ENCODE data around the gene ZMIZ2.

ZMIZ2 gene

DNA sequence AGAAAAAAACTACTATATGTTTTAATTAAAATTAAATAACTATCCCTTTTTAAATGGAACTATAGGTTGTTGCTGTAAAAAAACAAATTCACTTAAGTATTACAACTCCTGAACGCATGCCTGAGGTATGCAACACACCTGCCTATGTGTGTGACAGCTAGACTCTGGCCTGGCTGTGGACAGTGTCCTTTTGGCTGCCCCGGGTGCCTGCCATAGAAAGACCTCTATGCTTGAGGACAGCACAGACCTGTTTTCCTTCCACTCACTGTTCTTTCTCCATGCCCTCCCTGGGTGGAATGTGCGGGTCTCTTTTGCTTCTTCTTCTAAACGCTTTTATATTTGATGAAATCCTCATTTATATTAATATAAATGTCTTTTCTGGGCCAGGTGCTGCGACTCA is 41.3 kb downstream of the ZMIZ2 start:
- 90 to 93% methylated on average over 3 to 4 of the region's 5 CpGs for WGBS, 2 experiments
- H3K27ac ChIP-seq (ENCODE audit: insufficient read depth, low read depth, low read length, poor library complexity, severe bottlenecking) = no peak overlapping the region
- H3K27me3 ChIP-seq (ENCODE audit: control insufficient read depth, insufficient read depth, low read length, poor library complexity, severe bottlenecking) = no peaks in the 10 kb centered on the region

DNA sequence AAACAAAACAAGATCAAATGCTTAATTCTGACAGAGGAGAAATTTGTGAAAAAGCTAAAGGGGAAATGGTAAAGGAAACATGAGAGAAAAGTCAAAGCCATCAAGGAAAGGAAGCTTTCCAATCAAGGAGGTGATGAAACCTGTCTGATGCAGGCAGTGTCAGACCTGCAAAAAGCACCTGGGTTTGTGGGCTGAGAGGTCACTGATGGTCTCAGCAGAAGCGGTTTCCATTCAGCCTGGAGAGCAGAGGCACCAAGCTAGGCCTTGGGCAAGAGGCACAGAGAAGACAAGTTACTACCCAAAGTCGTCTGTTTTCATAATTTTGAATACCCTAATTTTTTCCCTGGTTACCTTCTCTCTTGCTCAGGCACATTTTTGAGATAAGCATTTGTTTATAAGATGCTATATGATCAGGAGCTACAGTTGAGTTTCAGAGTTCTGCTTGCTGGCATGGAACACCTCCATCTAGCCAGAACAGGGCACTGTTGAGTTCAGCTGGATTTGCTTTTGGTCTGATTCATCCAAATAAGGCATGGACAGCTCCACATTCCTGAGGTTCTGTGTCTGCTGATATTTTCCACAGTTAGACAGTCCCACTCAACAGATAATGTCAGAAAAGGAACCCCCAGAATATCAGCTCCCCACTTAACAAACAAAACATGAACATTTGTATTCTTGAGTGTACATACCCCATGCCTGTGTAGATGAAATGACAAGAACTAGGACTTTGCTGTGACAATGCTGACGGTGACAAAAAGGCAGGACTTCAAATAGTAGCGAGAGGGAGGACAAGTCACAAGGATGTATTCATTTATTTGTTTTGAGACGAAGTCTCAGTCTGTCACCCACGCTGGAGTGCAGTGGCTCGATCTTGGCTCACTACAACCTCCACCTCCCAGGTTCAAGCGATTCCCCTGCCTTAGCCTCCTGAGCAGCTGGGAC is 42.9 kb downstream of the ZMIZ2 start:
- 91 to 95% methylated on average over 8 of the region's 8 CpGs for WGBS, 2 experiments
- Histone ChIP-seq H3K4me1 (ENCODE audit: control insufficient read depth, insufficient read depth, low read length) (no peaks in the 10 kb centered on the region), H3K36me3 (ENCODE audit: control insufficient read depth, insufficient read depth, low read length) (no peaks in the 10 kb centered on the region), H3K4me3 (ENCODE audit: insufficient read depth, low read depth, low read length) (no peak overlapping the region), H3K27ac (ENCODE audit: insufficient read depth, low read depth, low read length, poor library complexity, severe bottlenecking) (no peak overlapping the region), H3K9me3 (ENCODE audit: control insufficient read depth, low read length) (no peaks in the 10 kb centered on the region), H3K27me3 (ENCODE audit: control insufficient read depth, insufficient read depth, low read length, poor library complexity, severe bottlenecking) (no peaks in the 10 kb centered on the region)

More for the DNA sequence above, 41.3 kb downstream of the ZMIZ2 start:
- no peaks in the 10 kb centered on the region for H3K36me3 ChIP-seq (ENCODE audit: control insufficient read depth, insufficient read depth, low read length)
- H3K4me3 ChIP-seq (ENCODE audit: insufficient read depth, low read depth, low read length) = no peak overlapping the region
- H3K4me1 ChIP-seq (ENCODE audit: control insufficient read depth, insufficient read depth, low read length) = no peaks in the 10 kb centered on the region
- no peaks in the 10 kb centered on the region for H3K9me3 ChIP-seq (ENCODE audit: control insufficient read depth, low read length)

DNA sequence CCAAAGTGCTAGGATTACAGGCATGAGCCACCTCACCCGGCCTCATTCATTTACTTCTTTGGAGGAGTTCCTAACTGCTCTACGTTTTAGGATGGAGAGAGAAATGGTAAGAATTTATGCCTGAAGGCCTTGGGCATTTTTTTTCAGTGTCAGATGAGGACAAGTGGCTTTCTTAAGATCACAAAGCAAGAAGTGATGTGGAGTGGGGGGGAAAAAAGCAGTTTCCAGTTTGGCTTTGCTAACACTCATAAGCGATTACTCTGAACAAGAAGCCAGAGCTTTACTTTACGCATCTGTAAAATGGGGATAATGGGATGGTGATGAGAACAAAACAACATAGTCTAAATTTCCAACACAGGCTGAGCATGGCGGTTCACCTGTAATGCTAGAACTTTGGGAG is 45.3 kb downstream of the ZMIZ2 start:
- H3K4me3 ChIP-seq (ENCODE audit: insufficient read depth, low read depth, low read length) = no peak overlapping the region
- no peaks in the 10 kb centered on the region for H3K9me3 ChIP-seq (ENCODE audit: control insufficient read depth, low read length)
- H3K36me3 ChIP-seq (ENCODE audit: control insufficient read depth, insufficient read depth, low read length) = no peaks in the 10 kb centered on the region
- H3K27ac ChIP-seq (ENCODE audit: insufficient read depth, low read depth, low read length, poor library complexity, severe bottlenecking) = no peak overlapping the region
- peaks cover 4% of the 10 kb centered on the region for H3K4me1 ChIP-seq (ENCODE audit: control insufficient read depth, insufficient read depth, low read length)
- WGBS, 2 experiments = 84 to 89% methylated on average over 5 of the region's 5 CpGs
- H3K27me3 ChIP-seq (ENCODE audit: control insufficient read depth, insufficient read depth, low read length, poor library complexity, severe bottlenecking) = no peaks in the 10 kb centered on the region

- Histone ChIP-seq H3K9me3 (ENCODE audit: control insufficient read depth, low read length) (no peaks in the 10 kb centered on the region), H3K27ac (ENCODE audit: insufficient read depth, low read depth, low read length, poor library complexity, severe bottlenecking) (no peak overlapping the region), H3K36me3 (ENCODE audit: control insufficient read depth, insufficient read depth, low read length) (peaks cover under 1% of the 10 kb centered on the region), H3K4me1 (ENCODE audit: control insufficient read depth, insufficient read depth, low read length) (peaks cover 4% of the 10 kb centered on the region), H3K4me3 (ENCODE audit: insufficient read depth, low read depth, low read length) (no peak overlapping the region), H3K27me3 (ENCODE audit: control insufficient read depth, insufficient read depth, low read length, poor library complexity, severe bottlenecking) (no peaks in the 10 kb centered on the region)
- 91 to 92% methylated on average over 3 of the region's 3 CpGs for WGBS, 2 experiments
These were observed 45.7 kb downstream of the ZMIZ2 start for GRCh38 chr7:44794331-44794730.

DNA sequence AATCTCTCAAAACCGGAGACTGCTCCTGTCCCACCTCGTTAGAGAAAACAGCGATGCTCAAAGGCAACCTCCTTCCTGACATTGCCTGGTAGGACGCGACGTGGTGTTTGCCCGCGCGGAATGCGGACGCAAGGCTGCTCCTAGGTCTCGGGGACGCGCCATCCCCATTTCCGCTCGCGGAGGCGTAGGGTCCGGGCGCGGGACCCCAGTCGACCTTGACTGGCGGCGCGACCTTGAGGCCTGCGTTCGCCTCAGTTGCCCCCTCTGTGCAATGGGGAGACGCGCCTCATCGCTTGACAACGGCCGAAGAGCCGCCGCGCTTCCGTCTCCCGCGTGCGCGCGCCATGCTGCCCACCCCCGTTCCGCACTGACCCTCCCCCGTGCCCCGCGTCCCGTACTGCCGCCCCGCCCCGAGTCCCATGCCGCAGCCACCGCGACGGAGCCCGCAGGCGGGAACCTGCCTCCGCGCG is 47.4 kb downstream of the ZMIZ2 start:
- Histone ChIP-seq H3K4me3 (ENCODE audit: insufficient read depth, low read depth, low read length) (peak overlapping the region; percentile 92), H3K9me3 (ENCODE audit: control insufficient read depth, low read length) (no peaks in the 10 kb centered on the region), H3K36me3 (ENCODE audit: control insufficient read depth, insufficient read depth, low read length) (peaks cover 16% of the 10 kb centered on the region), H3K27me3 (ENCODE audit: control insufficient read depth, insufficient read depth, low read length, poor library complexity, severe bottlenecking) (no peaks in the 10 kb centered on the region), H3K4me1 (ENCODE audit: control insufficient read depth, insufficient read depth, low read length) (peaks cover 4% of the 10 kb centered on the region), H3K27ac (ENCODE audit: insufficient read depth, low read depth, low read length, poor library complexity, severe bottlenecking) (peak overlapping the region; percentile 45)
- 0% methylated on average over 59 of the region's 59 CpGs for WGBS, 2 experiments

DNA sequence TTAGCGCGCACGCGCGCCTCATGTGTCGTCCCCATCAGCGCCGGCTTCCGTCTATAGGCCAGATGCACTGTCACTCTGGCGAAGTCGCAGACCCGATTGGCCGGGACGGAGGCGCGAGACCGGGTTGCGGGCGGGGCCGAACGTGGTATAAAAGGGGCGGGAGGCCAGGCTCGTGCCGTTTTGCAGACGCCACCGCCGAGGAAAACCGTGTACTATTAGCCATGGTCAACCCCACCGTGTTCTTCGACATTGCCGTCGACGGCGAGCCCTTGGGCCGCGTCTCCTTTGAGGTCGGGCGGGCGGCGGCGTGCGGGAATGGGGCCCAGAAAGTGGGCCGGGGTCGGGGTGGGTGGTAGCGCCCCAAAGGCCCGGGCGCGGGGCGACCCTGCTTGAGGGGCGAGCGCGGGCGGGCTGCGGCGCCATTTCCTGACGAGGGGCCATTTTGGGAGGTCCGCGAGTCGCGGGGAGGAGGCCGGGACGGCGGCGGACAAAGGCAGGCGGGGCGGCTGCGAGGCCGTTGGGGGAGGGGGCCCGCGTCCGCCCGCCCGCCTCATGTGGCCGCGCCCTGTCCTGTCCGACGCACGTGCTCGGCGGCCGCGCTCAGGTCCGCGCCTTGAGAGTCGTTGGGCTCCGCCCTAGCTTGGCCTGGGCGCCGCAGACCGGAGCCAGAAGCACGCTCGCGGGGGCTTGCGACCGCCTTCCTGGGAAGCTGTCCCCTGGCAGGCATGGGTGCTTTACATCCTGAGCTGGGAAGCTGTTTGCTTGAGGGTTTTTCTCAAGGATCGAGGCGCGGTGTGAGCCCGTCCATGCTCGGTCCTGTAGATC is 48.1 kb downstream of the ZMIZ2 start, which contains the start of gene PPIA:
PPIA (plus strand) TSS at position 178 of the 825 bp plus-strand sequence; CDS start at position 222, 44 bp downstream.
- WGBS, 2 experiments = 0 to 1% methylated on average over 99 of the region's 99 CpGs
- peaks cover 4% of the 10 kb centered on the region for H3K4me1 ChIP-seq (ENCODE audit: control insufficient read depth, insufficient read depth, low read length)
- no peaks in the 10 kb centered on the region for H3K27me3 ChIP-seq (ENCODE audit: control insufficient read depth, insufficient read depth, low read length, poor library complexity, severe bottlenecking)
- H3K4me3 ChIP-seq (ENCODE audit: insufficient read depth, low read depth, low read length) = peak within 1 kb of the TSS; percentile 92
- H3K36me3 ChIP-seq (ENCODE audit: control insufficient read depth, insufficient read depth, low read length) = peaks cover 21% of the 10 kb centered on the region
- H3K9me3 ChIP-seq (ENCODE audit: control insufficient read depth, low read length) = no peaks in the 10 kb centered on the region
- peak within 1 kb of the TSS; percentile 97 for H3K27ac ChIP-seq (ENCODE audit: insufficient read depth, low read depth, low read length, poor library complexity, severe bottlenecking)

GRCh38 chr7:44797329-44798258 is 48.9 kb downstream of the ZMIZ2 start:
- WGBS, 2 experiments = 3% methylated on average over 26 of the region's 26 CpGs
- H3K4me3 ChIP-seq (ENCODE audit: insufficient read depth, low read depth, low read length) = peak overlapping the region; percentile 92

GRCh38 chr7:44798649-44799305 is 50.1 kb downstream of the ZMIZ2 start:
- peaks cover 4% of the 10 kb centered on the region for H3K4me1 ChIP-seq (ENCODE audit: control insufficient read depth, insufficient read depth, low read length)
- peaks cover 33% of the 10 kb centered on the region for H3K36me3 ChIP-seq (ENCODE audit: control insufficient read depth, insufficient read depth, low read length)
- no peaks in the 10 kb centered on the region for H3K27me3 ChIP-seq (ENCODE audit: control insufficient read depth, insufficient read depth, low read length, poor library complexity, severe bottlenecking)
- H3K4me3 ChIP-seq (ENCODE audit: insufficient read depth, low read depth, low read length) = peak overlapping the region; percentile 92
- WGBS, 2 experiments = 71 to 78% methylated on average over 2 of the region's 2 CpGs
- no peak overlapping the region for H3K27ac ChIP-seq (ENCODE audit: insufficient read depth, low read depth, low read length, poor library complexity, severe bottlenecking)
- H3K9me3 ChIP-seq (ENCODE audit: control insufficient read depth, low read length) = no peaks in the 10 kb centered on the region

More at GRCh38 chr7:44797329-44798258, 48.9 kb downstream of the ZMIZ2 start:
- Histone ChIP-seq H3K27me3 (ENCODE audit: control insufficient read depth, insufficient read depth, low read length, poor library complexity, severe bottlenecking) (no peaks in the 10 kb centered on the region), H3K36me3 (ENCODE audit: control insufficient read depth, insufficient read depth, low read length) (peaks cover 30% of the 10 kb centered on the region), H3K27ac (ENCODE audit: insufficient read depth, low read depth, low read length, poor library complexity, severe bottlenecking) (peak overlapping the region; percentile 97), H3K4me1 (ENCODE audit: control insufficient read depth, insufficient read depth, low read length) (peaks cover 4% of the 10 kb centered on the region), H3K9me3 (ENCODE audit: control insufficient read depth, low read length) (no peaks in the 10 kb centered on the region)

GRCh38 chr7:44799939-44800338 is 51.3 kb downstream of the ZMIZ2 start:
- Histone ChIP-seq H3K27me3 (ENCODE audit: control insufficient read depth, insufficient read depth, low read length, poor library complexity, severe bottlenecking) (no peaks in the 10 kb centered on the region), H3K9me3 (ENCODE audit: control insufficient read depth, low read length) (no peaks in the 10 kb centered on the region), H3K27ac (ENCODE audit: insufficient read depth, low read depth, low read length, poor library complexity, severe bottlenecking) (no peak overlapping the region), H3K36me3 (ENCODE audit: control insufficient read depth, insufficient read depth, low read length) (peaks cover 33% of the 10 kb centered on the region), H3K4me1 (ENCODE audit: control insufficient read depth, insufficient read depth, low read length) (peaks cover 4% of the 10 kb centered on the region), H3K4me3 (ENCODE audit: insufficient read depth, low read depth, low read length) (no peak overlapping the region)
- 72 to 95% methylated on average over 3 to 4 of the region's 4 CpGs for WGBS, 2 experiments
